Measurements from ENCODE around the gene MINDY3.
A peak's percentile ranks its signal among the peaks of the same experiment; 100 is the strongest.

Gene MINDY3

DNA sequence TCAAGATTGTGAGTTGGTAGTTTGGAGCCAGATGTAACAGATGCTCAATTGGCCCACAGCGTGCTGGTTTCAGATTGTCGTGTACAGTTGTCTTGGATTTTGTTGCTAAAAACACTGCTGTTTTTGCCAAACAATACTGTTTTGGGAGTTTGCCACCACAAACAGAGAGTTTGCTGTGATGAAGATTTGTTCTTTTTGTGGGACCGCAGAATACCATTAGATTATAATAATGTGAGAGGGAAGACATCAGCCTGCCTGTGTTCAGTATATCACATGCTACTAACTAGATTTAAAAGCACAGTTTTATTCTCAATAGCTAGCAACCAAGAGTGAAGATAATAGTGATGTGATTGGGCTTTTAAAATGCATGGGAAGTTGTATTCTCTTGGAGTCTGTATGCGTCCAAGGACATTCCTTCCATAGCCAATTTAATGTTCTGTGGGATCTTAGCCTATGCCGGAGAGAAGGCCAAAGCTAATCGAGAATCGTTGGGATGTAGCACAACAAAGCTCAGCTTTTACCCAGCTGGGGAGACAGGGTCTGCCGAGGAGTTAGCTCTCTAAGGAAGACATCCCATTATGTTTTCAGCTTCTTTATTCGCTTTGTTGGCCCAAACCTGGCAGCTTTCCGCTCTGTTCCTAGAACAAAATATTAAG, 121.9 kb downstream of the MINDY3 start:
- DNase-seq (ENCODE audit: low spot score): peak; percentile 78

- DNase-seq (ENCODE audit: low spot score): no peak
Measured at GRCh38 chr10:15737656-15738055, 122.7 kb downstream of the MINDY3 start.

DNA sequence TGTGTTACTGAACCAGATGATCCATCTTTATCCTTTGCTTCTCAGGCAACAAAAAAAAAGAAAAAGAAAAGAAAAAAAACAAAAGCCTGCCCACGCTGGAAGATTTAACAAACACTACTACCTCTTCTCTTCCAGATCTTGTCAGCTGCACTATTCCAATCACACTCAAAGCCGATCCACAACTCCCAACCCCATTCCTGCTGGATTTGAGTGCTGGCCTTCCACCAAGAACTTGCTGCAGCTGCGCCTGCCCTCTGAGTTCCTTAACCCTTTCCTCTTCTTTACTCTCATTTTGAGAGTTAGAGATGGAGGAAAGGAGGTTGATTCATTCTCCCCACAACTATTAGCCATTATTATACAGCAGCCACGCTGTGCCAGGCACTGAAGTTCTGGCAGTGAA, 124.5 kb downstream of the MINDY3 start:
- DNase-seq (ENCODE audit: low spot score): peak; percentile 83

- DNase-seq (ENCODE audit: low spot score): no peak
Measured at GRCh38 chr10:15730341-15730740, 130.0 kb downstream of the MINDY3 start.

- no peak for DNase-seq (ENCODE audit: low spot score)
Measured at GRCh38 chr10:15729890-15730289, 130.4 kb downstream of the MINDY3 start.

Measured in left forelimb (tissue), 1 donor.